Suprapubic skin (tissue), 4 donors: ENCODE measurements around the gene NOL11.

Source experiments
- EP300 ChIP-seq: sonication (generic); formaldehyde crosslinking; IDR thresholded peaks from one replicate; pipeline ENCODE4 v1.6.1; 2017; ENCODE audit warnings: antibody characterized with exemption
- POLR2A ChIP-seq, 2 donors: fragments of 450-650 bp; IDR thresholded peaks; one replicate each; pipeline ENCODE4 v1.6.1; 2017; ENCODE audit warnings: antibody characterized with exemption in 2 of 2, mild to moderate bottlenecking in 2 of 2, moderate library complexity in 2 of 2
- POLR2AphosphoS5 ChIP-seq, 3 donors: sonication (generic); formaldehyde crosslinking; IDR thresholded peaks; one replicate each; pipeline ENCODE4 v1.6.1; 2017; ENCODE audit warnings: antibody characterized with exemption in 3 of 3
- TF ChIP-seq, protein P1 (sequence below), 2 donors: fragments of 200-600 bp in 1 of 2; fragments of 450-650 bp in 1 of 2; sonication (generic) in 1 of 2; IDR thresholded peaks; one replicate each; pipeline ENCODE4 v1.5.1; 2016 to 2019; ENCODE audit warnings: antibody characterized with exemption in 2 of 2, mild to moderate bottlenecking in 1 of 2, moderate library complexity in 1 of 2

DNA sequence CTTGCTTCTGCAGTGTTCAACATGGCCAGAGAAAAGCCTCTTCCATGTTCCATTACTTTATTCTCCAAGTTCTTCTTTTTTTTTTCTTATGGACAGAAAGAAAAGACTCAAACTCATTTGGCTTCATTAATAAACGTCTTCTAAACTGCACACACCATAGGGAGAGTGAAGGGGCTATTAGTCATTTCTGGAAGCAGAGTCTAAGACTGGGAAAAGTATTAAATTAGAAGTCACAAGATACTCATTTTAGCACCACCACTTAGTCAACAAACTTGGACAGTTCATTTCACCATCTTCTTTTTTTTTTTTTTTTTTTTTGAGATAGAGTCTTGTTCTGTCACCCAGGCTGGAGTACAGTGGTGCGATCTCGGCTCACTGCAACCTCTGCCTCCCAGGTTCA lies 52.8 kb downstream of the NOL11 start:
- TF ChIP-seq, protein P1, sequence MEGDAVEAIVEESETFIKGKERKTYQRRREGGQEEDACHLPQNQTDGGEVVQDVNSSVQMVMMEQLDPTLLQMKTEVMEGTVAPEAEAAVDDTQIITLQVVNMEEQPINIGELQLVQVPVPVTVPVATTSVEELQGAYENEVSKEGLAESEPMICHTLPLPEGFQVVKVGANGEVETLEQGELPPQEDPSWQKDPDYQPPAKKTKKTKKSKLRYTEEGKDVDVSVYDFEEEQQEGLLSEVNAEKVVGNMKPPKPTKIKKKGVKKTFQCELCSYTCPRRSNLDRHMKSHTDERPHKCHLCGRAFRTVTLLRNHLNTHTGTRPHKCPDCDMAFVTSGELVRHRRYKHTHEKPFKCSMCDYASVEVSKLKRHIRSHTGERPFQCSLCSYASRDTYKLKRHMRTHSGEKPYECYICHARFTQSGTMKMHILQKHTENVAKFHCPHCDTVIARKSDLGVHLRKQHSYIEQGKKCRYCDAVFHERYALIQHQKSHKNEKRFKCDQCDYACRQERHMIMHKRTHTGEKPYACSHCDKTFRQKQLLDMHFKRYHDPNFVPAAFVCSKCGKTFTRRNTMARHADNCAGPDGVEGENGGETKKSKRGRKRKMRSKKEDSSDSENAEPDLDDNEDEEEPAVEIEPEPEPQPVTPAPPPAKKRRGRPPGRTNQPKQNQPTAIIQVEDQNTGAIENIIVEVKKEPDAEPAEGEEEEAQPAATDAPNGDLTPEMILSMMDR (IDR thresholded peaks at IDR 0.05), result no peak
- TF ChIP-seq POLR2AphosphoS5 (IDR thresholded peaks at IDR 0.05), result no peak
- TF ChIP-seq POLR2A (IDR thresholded peaks at IDR 0.05), result no peak
- no peak for TF ChIP-seq EP300
